GM23248 (cell line): Measurements from ENCODE around the gene ITPRIP. TPM values are rescaled to one million over a fixed set of nuclear protein-coding genes. Genes with fewer than 3 reads are reported as not detected.

Experiments
- DNase-seq: peaks from one replicate; pipeline ENCODE4 v3.0.0-alpha.2; 2015
- H2AFZ ChIP-seq: fragments of 200-600 bp; sonication (generic); 2 replicates; pipeline ENCODE4 v1.6.1; 2016; ENCODE audit warnings: antibody characterized with exemption
- H3F3A ChIP-seq: fragments of 200-600 bp; sonication (generic); 2 replicates; pipeline ENCODE4 v1.6.1; 2016; ENCODE audit warnings: mild to moderate bottlenecking, antibody characterized with exemption, mixed run types; ENCODE audit not compliant: insufficient read depth
- H3K27ac ChIP-seq: fragments of 200-600 bp; sonication (generic); 2 replicates; pipeline ENCODE4 v1.5.1; 2016; ENCODE audit warnings: mild to moderate bottlenecking
- H3K27me3 ChIP-seq: fragments of 200-600 bp; sonication (generic); replicated peaks from 2 replicates; pipeline ENCODE4 v1.6.1; 2016; ENCODE audit warnings: mild to moderate bottlenecking; ENCODE audit not compliant: insufficient read depth
- H3K36me3 ChIP-seq: fragments of 200-600 bp; sonication (generic); 2 replicates; pipeline ENCODE4 v1.6.1; 2016; ENCODE audit warnings: low read depth, mild to moderate bottlenecking
- H3K4me1 ChIP-seq: fragments of 200-600 bp; sonication (generic); 2 replicates; pipeline ENCODE4 v1.6.1; 2016; ENCODE audit warnings: mild to moderate bottlenecking; ENCODE audit not compliant: insufficient read depth
- H3K4me2 ChIP-seq: fragments of 200-600 bp; sonication (generic); one replicate; pipeline ENCODE4 v1.6.1; 2016; ENCODE audit warnings: mild to moderate bottlenecking; ENCODE audit not compliant: unreplicated experiment
- H3K4me3 ChIP-seq: fragments of 200-600 bp; sonication (generic); 2 replicates; pipeline ENCODE4 v1.5.1; 2016; ENCODE audit warnings: mild to moderate bottlenecking
- H3K79me2 ChIP-seq: fragments of 200-600 bp; sonication (generic); 2 replicates; pipeline ENCODE4 v1.6.1; 2016; ENCODE audit warnings: mild to moderate bottlenecking; ENCODE audit not compliant: insufficient read depth
- H3K9ac ChIP-seq: fragments of 200-600 bp; sonication (generic); 2 replicates; pipeline ENCODE4 v1.6.1; 2016; ENCODE audit warnings: mild to moderate bottlenecking
- H3K9me2 ChIP-seq: fragments of 200-600 bp; sonication (generic); 2 replicates; pipeline ENCODE4 v1.6.1; 2016; ENCODE audit warnings: mixed run types, mild to moderate bottlenecking, moderate library complexity; ENCODE audit not compliant: insufficient read depth
- H3K9me3 ChIP-seq: fragments of 200-600 bp; sonication (generic); one replicate; pipeline ENCODE4 v1.6.1; 2017; ENCODE audit warnings: low read depth
- H4K20me1 ChIP-seq: fragments of 200-600 bp; sonication (generic); 2 replicates; pipeline ENCODE4 v1.6.0; 2016; ENCODE audit not compliant: insufficient read depth
- EZH2 ChIP-seq: fragments of 200-600 bp; sonication (generic); IDR thresholded peaks from 2 replicates; pipeline ENCODE4 v1.6.1; 2018; ENCODE audit warnings: antibody characterized with exemption, mild to moderate bottlenecking; ENCODE audit not compliant: insufficient read depth, poor library complexity, severe bottlenecking
- EZH2phosphoT487 ChIP-seq: fragments of 200-600 bp; sonication (generic); IDR thresholded peaks from 2 replicates; pipeline ENCODE4 v1.6.1; 2018; ENCODE audit warnings: antibody characterized with exemption, moderate library complexity, mild to moderate bottlenecking, low read depth; ENCODE audit not compliant: insufficient read depth
- WGBS, 2 experiments: methylation state at CpG; one replicate each; pipeline ENCODE4 v1.1.6; 2015 to 2017; ENCODE audit warnings: low lambda C conversion rate in 2 of 2, low coverage in 1 of 2; ENCODE audit errors: missing lambda C conversion rate in 2 of 2; 5-methylcytosine and 5-hydroxymethylcytosine counted together
- in situ Hi-C: fragments of 300-500 bp; cut with MboI; formaldehyde crosslinking; loops from 2 replicates; pipeline ENCODE4 v1.15.0; 2020
- polyA plus RNA-seq: library from polyadenylated mRNA; unstranded; fragments of >200 nt; fragmentation: Nextera tagmentation; extraction: Ambion mirVana; gene quantifications from 2 replicates; pipeline ENCODE4 v1.2.1, GENCODE V29; 2016
- total RNA-seq: library from RNA; depleted of rRNA; stranded (reverse); fragments of >200 nt; shearing (Covaris generic); gene quantifications from 2 replicates; pipeline ENCODE4 v1.2.3, GENCODE V29; 2014

ITPRIP gene
- total and polyA plus RNA-seq, 2 experiments from 2014 or later = 9.6 to 24.7 TPM

DNA sequence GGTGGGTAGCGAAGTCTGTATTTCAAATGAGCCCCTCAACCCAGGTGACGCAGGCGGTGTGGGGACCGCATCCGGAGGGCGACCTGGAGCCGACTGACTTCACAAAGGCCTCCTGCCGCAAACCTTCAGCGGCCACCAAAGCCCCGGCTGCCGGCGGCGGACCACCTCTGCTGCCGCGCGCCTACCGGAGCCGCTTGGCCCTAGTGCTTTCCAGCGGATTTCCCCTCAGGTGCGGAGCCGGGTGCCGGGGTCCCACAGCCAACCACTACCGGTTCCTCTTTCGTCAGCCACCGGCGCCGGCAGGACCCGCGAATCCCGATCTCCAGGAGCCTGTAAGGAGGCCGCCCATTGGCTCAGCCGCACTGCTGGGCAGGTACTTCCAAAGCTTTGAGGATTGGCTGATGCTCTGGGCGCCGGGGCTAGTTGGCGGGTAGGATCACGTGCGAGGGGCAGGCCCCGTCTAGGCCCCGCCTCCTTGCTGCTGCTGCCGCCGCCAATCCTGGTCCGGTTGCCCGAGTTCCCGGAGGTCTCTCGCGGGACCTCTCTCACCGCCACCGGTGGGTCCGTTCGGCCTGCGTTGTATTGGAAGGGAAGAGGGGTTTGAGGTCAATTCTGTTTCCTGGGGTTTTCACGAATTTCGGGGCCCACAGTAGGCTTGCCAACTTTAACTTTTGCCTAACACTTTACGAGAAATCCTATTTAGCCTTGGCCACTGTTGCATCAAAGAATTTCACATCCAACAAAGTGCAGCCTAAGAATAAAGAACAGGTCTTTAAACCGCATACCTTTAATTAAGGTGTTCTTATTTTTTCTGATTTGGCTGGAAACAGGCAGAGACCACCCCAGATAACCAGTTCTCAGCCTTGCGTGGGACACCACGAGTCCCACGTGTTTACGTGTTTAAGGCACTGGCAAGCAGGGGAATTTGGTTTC, 69.3 kb downstream of the ITPRIP start, which contains the start of gene GSTO2:
Gene GSTO2, plus strand, starts transcription at position 472 of the 933 bp plus-strand sequence. CDS start 5,732 bp downstream, outside the sequence.
- Histone ChIP-seq H3K4me3 (no peak within 1 kb of the TSS; the same call in 1 of the 2 replicates), H3K79me2 (peaks cover 22% of the 10 kb centered on the region), H3K27me3 (no peaks in the 10 kb centered on the region), H3K27ac (peak within 1 kb of the TSS; percentile 7; the same call in 1 of the 2 replicates), H3K4me2 (no peak within 1 kb of the TSS), H3F3A (peaks cover 90% of the 10 kb centered on the region), H2AFZ (no peak within 1 kb of the TSS; the same call in 1 of the 2 replicates), H4K20me1 (no peaks in the 10 kb centered on the region), H3K9me3 (no peaks in the 10 kb centered on the region), H3K9ac (peak within 1 kb of the TSS; percentile 34), H3K4me1 (peaks cover 14% of the 10 kb centered on the region), H3K9me2 (no peaks in the 10 kb centered on the region), H3K36me3 (peaks cover 57% of the 10 kb centered on the region)
- peak; percentile 62 for DNase-seq
- in situ Hi-C loops = no loop called here
- 40 to 46% methylated on average over 47 to 54 of the region's 59 CpGs for WGBS, 2 experiments
- TF ChIP-seq EZH2 (no peak), EZH2phosphoT487 (no peak)

DNA sequence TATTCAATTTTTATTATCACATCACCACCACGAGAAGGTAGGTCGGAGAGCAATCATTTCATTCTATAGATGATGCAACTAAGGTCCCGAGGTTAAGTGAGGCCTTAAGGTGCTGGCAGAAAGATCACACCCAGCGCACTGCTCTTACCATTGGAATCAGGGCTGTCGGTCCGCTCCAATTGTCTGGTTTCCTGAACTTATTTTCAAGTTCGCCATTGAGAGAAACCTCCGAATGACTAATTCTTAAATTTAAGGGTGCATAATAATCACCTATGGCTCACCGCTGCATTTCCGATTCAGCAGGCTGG, 69.9 kb downstream of the ITPRIP start:
- no peaks in the 10 kb centered on the region for H4K20me1 ChIP-seq
- in situ Hi-C loops = no loop called here
- H3K36me3 ChIP-seq = peaks cover 63% of the 10 kb centered on the region
- no peaks in the 10 kb centered on the region for H3K9me2 ChIP-seq
- TF ChIP-seq EZH2phosphoT487 = no peak
- no peak for TF ChIP-seq EZH2
- H3F3A ChIP-seq = peaks cover 90% of the 10 kb centered on the region
- H3K4me2 ChIP-seq = no peak overlapping the region
- H2AFZ ChIP-seq = no peak overlapping the region
- peaks cover 8% of the 10 kb centered on the region for H3K4me1 ChIP-seq
- H3K4me3 ChIP-seq = no peak overlapping the region; the same call in 1 of the 2 replicates
- no peaks in the 10 kb centered on the region for H3K9me3 ChIP-seq
- DNase-seq = no peak
- peak overlapping the region; percentile 34 for H3K9ac ChIP-seq
- WGBS, 2 experiments = 51 to 53% methylated on average over 10 of the region's 10 CpGs
- peaks cover 28% of the 10 kb centered on the region for H3K79me2 ChIP-seq
- H3K27ac ChIP-seq = 0 out of 2 replicates have a peak overlapping the region, but pooled peaks have one; percentile 7
- no peaks in the 10 kb centered on the region for H3K27me3 ChIP-seq

DNA sequence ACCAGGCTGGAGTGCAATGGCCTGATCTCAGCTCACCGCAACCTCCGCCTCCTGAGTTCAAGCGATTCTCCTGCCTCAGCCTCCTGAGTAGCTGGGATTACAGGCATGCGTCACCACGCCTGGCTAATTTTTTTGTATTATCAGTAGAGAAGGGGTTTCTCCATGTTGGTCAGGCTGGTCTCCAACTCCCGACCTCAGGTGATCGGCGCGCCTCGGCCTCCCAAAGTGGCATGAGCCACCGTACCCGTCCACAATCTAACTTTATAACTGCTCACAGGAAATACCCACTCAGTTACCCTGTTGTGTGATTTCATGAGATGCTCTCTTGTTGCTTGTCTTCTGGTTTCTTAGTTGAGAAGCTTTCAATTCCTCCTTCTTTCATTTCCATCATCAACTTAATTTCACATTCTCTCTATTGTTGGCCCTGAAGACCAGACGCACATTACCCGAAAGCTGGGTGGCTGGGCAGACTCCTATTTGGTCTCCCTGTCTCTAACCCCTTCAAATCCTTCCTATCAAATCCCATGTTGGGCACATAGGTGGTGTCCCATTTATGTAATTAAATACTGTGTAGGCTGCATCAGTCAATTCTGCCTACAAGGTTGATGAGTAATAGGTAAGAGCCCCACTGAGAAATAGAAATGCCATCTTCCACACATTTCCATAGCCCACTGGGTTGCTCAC, 70.4 kb downstream of the ITPRIP start:
- in situ Hi-C loops = no loop called here
- H2AFZ ChIP-seq = no peak overlapping the region
- H3K4me3 ChIP-seq = no peak overlapping the region
- H3K4me1 ChIP-seq = peaks cover 5% of the 10 kb centered on the region
- H3K27me3 ChIP-seq = no peaks in the 10 kb centered on the region
- peaks cover 68% of the 10 kb centered on the region for H3K36me3 ChIP-seq
- no peaks in the 10 kb centered on the region for H3K9me2 ChIP-seq
- H3K9me3 ChIP-seq = no peaks in the 10 kb centered on the region
- no peaks in the 10 kb centered on the region for H4K20me1 ChIP-seq
- 96% methylated on average over 14 of the region's 14 CpGs for WGBS, 2 experiments
- no peak overlapping the region for H3K27ac ChIP-seq
- TF ChIP-seq EZH2phosphoT487 (no peak), EZH2 (no peak)
- no peak overlapping the region for H3K4me2 ChIP-seq
- no peak for DNase-seq
- peaks cover 90% of the 10 kb centered on the region for H3F3A ChIP-seq
- 0 out of 2 replicates have a peak overlapping the region, but pooled peaks have one; percentile 34 for H3K9ac ChIP-seq
- H3K79me2 ChIP-seq = peaks cover 33% of the 10 kb centered on the region

DNA sequence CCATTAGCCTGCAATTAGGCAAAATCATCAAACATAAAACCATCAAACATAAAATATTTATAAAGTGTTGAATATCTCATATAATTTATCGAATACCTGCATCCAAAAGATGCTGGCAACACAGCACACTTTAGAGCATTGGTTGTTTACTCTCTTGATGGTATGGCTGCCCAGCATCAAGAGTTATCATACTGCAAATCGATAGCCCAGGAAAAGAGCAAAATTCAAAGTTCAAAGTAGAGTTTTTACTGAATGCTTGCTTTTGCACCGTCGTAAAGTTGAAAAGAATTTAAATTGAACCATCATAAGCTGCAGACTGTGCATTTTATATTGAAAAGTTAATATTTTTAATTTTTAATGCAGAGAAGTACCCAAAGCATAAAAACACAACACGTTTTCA, 73.5 kb downstream of the ITPRIP start:
- in situ Hi-C loops = no loop called here
- TF ChIP-seq EZH2phosphoT487 (no peak), EZH2 (no peak)
- Histone ChIP-seq H3K4me1 (peaks cover 22% of the 10 kb centered on the region), H3K36me3 (peaks cover 91% of the 10 kb centered on the region), H3K9ac (no peak overlapping the region), H3K4me3 (no peak overlapping the region), H4K20me1 (no peaks in the 10 kb centered on the region), H3K4me2 (no peak overlapping the region), H3K27me3 (no peaks in the 10 kb centered on the region), H3K9me3 (no peaks in the 10 kb centered on the region), H3K79me2 (peaks cover 55% of the 10 kb centered on the region), H3K9me2 (no peaks in the 10 kb centered on the region), H2AFZ (no peak overlapping the region), H3K27ac (no peak overlapping the region), H3F3A (peaks cover 88% of the 10 kb centered on the region)
- no peak for DNase-seq
- WGBS, 2 experiments = 98 to 100% methylated on average over 5 of the region's 5 CpGs
